HG03060 (cell line): ENCODE data around the gene SLC1A7.

Experiments used
- ATAC-seq: cut with Tn5 transposase; IDR thresholded peaks from one replicate; pipeline ENCODE4 v1.9.1; 2021; ENCODE audit warnings: low read depth, moderate number of reproducible peaks; ENCODE audit not compliant: unreplicated experiment

The SLC1A7 gene

GRCh38 chr1:53117836-53118235 is 24.6 kb downstream of the SLC1A7 start:
- no peak for ATAC-seq

DNA sequence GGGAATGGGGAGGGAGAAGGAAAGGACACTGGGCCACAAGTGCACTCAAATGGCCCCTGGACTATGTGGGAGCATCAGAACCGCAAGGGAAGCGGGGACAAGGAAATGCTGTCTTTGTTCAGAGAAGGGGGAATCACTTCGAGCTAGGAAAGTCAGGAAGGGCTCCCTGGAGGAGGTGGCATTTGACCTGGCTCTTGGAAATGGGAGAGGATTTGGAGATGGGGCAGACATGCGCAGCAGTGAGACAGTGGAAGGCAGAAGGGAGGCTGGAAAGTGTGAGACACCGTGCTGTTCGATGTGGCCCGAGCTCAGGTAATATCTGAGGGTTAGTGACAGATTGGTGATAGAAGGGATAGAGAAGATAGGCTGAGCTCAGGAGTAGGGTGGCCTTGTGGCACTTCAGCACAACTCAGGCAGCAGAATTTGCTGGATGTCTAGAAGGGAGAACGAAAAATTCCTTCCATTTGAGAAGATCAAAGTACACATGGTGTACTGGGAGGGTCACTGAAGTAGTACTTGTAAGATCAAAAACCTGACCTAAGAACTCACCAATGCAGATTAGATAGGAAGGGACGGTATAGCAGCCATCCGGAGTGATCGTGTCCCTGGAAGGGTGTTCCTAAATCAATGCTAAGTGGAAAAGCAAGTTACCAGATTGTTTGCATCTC is 25.4 kb downstream of the SLC1A7 start:
- ATAC-seq = no peak

- no peak for ATAC-seq
Measured at GRCh38 chr1:53116307-53116810, 26.1 kb downstream of the SLC1A7 start.

DNA sequence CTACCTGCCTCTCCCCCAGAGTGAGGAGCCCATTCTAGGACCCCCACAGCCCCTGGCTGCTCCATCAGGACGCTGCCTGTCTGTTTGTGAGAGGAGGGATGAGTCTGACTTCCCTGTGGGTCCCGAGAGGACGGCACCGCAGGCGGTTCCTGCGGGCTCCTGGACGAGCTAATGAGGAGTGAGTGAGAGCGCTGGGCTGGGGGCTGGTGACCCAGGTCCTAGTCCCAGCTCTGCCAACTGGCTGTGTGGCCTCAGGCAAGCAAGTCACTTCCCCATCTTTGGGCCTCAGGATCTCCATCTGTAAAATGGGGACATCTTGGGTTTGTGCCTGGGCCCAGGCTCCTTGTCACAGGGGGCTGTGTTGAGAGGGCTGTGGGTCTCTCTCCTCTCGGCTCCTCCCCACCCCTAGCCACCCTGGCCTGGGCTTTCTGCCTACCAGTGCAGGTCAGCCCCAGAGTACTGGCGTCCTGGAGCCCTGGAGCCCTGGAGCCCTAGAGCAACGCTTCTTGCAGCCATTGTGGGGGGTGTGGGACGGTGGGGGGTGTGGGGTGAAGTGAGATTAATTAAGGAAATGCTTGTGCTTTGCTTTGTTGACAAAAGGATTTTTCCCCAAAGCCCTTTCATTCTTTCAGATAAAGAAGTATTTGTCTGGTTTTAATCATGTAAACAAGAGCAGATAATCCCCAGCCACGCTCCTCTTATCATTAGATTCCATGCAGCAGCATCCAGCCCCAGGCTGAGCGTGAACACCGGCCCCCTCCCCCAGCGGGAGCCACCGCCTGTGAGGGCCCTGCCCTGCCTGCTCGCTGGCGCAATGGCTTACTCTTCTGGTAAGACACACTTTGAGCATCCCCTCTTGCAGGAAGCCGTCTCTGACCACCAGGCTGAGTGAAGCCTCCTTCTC is 26.8 kb downstream of the SLC1A7 start:
- no peak for ATAC-seq

DNA sequence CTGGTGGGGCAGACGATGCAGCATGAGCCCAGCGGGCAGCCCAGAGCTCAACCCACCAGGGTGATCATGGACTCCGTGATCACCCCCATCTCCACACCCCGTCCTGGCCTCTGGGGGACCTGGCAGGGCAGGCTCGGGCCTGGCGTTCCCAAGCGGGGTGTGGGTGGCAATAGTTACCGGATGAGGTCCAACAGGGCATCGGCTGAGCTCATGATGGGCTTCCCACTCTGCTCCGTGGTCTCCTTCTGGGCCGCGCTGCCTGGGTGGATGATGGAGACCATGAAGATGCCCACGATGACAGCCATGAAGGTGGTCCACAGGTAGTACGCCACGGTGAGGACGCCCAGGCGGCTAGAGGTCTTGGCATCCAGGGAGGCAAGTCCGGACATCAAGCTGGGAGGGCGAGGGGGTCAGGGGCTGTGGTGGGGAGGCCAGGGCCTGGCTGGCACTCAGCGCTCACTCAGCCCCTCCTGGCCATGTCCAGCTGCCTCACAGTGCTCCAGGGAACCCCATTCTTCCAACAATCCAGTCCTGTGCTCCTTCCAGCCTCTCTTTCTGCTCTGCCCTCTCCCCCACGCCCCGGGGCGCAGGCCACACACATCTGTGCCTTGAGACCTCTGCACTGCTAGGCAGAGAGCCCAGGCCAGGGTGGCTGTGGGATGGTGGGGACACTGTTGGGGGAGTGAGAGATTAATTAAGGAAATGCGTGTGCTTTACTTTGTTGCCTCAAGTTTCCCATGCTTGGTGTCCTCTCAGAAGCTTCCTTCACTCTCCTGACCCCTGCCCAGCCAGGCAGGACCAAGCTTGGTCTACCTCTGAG is 27.6 kb downstream of the SLC1A7 start:
- ATAC-seq = no peak

GRCh38 chr1:53114090-53114489 is 28.3 kb downstream of the SLC1A7 start:
- no peak for ATAC-seq

- ATAC-seq = no peak
Measured at GRCh38 chr1:53112861-53113260, 29.6 kb downstream of the SLC1A7 start.

- no peak for ATAC-seq
Measured at GRCh38 chr1:53112271-53112774, 30.1 kb downstream of the SLC1A7 start.

GRCh38 chr1:53111693-53112092 is 30.7 kb downstream of the SLC1A7 start:
- no peak for ATAC-seq

DNA sequence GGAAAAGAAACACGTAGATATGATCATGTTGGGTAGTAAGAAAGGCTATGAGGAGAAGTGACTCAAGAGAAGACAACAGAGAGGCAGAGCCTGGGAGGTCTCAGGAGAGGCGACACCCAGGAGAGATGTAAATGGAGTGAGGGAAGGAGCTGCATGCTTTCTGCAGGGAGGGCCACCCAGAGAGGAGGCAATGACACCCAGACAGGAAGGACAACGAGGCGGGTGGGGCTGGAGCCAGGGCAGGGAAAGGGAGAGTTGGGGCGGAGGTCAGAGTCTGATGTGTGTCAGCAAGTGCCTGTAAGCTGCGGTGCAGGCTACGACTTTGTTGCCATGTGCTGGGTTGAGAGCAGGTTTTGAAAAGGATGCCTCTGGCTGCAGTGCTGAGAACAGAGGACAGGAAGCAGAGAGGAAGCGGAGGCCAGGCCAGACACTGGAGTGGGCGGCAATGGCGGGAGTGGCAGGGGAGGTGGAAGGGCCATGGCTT is 31.3 kb downstream of the SLC1A7 start:
- no peak for ATAC-seq

GRCh38 chr1:53110370-53111072 is 31.9 kb downstream of the SLC1A7 start:
- ATAC-seq = no peak

GRCh38 chr1:53108646-53109580 is 33.5 kb downstream of the SLC1A7 start:
- no peak for ATAC-seq

GRCh38 chr1:53107570-53108322 is 34.7 kb downstream of the SLC1A7 start:
- no peak for ATAC-seq

GRCh38 chr1:53107090-53107489 is 35.3 kb downstream of the SLC1A7 start:
- no peak for ATAC-seq

DNA sequence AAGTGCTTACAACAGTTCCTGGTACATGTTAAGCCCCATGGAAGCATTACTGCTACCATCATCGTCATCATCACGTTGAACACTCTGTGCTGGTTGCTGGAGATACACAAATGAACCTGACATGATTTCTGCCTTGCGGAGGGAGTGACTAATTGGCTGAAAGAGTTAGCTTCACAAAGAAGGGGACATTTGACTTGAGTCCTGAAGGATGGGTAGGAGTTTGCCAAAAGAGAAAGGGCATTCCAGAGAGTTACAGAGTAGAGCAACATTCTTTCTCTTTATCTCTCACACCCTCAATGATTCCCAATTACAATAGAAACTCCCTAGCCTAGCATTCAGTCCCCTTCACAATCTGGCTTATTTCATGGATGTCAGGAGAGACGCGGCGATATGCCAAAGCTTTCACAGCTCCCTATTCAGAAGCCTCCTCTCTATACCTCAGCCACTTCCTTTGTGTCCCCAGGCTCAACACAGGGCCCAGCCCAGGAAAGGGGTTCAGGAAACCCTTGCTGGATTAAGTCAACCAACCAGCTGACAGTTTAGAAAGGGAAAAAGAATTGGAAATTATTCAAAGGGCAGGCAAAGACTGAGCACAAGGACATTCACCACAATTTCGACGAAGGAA is 38.0 kb downstream of the SLC1A7 start:
- ATAC-seq = no peak

DNA sequence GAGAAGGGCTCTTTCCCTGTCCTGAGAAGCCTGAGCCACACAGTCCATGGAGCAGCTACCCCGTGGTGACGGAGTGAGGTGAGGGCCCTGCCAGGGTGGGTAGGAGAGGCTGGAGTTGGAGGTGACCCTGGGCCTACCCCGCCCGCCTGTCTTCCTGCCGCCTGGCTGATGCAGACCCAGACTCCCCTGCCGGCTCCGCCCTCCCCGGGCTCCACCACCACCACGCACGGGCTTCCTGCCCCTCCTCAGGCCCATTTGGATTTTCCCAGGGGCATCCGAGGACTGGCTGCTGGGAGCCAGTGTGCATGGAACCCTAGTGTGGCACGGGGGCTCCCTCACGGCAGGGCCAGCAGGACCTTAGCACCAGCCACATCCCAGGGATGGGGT is 47.9 kb downstream of the SLC1A7 start:
- no peak for ATAC-seq

- no peak for ATAC-seq
Measured at GRCh38 chr1:53093778-53094532, 48.5 kb downstream of the SLC1A7 start.
